ENCODE results near the gene BTK. TPM values are rescaled to one million over a fixed set of nuclear protein-coding genes. Genes with fewer than 3 reads are reported as not detected.
"Not testable (repeated sequence)": the region's sequence is repeated elsewhere in the genome, so short reads cannot be mapped to it uniquely, and the experiment has no call there.

BTK gene
- total RNA-seq, 4 donors from 2014 or later = 7.7 to 18.7 (median 12.4) TPM

- TF ChIP-seq CTCF (IDR thresholded peaks at IDR 0.05) = no peak
- DNase-seq (ENCODE audit: low spot score) = no peak
- ATAC-seq (ENCODE audit: low FRiP score) = peak; percentile 47
These were observed 38.0 kb downstream of the BTK start for GRCh38 chrX:101347859-101348451.

DNA sequence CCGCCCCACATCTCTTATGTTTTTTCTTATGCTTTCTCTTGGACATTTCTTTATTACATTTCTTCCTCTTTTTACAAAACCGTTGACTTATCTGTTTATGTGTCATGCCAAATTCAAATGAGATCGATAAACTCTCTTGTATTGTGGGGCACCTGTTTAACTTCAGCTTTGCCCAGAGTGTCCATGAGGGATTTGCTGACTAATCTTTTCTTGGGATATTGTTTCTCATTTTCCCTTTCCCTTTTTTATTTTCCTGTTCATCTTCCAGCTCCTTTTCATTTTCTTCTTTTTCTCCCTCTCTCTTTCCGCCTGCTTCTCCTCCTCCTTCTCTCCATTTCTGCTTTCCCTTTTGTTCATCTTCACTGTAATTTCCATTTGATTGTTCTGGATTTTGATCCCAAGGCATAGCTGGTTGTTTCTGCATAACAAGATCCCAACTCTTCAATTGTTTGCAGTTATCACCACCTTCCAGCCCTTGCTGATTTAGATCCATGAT is 48.2 kb downstream of the BTK start:
- TF ChIP-seq CTCF (IDR thresholded peaks at IDR 0.05) = no peak
- DNase-seq (ENCODE audit: low spot score) = no peak
- ATAC-seq (ENCODE audit: low FRiP score) = no peak

DNA sequence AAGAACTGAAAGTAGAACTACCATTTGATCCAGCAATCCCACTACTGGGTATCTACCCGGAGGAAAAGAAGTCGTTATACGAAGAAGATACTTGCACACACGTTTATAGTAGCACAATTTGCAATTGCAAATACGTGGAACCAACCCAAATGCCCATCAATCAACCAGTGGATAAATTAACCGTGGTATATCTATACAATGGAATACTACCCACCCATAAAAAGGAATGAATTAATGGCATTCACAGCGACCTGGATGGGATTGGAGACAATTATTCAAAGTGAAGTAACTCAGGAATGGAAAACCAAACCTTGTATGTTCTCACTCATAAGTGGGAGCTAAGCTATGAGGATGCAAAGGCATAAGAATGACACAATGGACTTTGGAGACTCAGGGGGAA is 51.7 kb downstream of the BTK start:
- not testable (repeated sequence) for DNase-seq (ENCODE audit: low spot score); ATAC-seq (ENCODE audit: low FRiP score)

DNA sequence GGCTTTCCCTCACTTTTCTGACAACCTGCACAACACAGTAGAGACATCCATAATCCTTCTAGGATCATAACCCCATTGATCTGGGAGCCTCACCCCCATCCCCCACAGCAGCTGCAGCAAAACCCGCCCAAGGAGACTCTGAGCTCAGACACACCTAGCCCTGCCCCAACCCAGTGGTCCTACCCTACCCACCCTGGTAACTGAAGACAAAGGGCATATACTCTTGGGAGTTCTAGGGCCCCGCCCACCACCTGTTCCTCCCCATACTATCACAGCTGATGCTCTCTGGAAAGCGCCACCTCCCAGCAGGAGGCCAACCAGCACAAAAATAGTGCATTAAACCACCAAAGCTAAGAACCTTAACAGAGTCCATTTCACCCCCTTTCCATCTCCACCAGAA is 59.4 kb downstream of the BTK start:
- DNase-seq (ENCODE audit: low spot score); ATAC-seq (ENCODE audit: low FRiP score): not testable (repeated sequence)

DNA sequence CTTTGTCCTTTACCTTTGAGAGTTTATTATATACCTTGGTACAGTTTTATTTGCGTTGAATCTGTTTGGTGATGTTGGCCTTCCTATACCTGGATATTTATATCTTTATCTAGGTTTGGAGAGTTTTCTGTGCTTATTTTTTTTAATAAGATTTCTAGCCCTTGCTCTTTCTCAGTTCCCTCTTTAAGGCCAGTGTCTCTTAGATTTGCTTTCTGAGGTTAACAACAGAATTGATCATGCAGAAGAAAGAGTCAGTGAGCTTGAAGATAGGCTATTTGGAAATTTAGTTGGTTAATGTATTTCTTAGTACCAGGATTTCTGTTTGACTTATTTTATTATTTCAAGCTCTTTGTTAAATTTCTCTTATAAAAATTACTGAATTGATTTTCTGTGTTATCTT is 82.2 kb downstream of the BTK start:
- DNase-seq (ENCODE audit: low spot score) (no peak), ATAC-seq (ENCODE audit: low FRiP score) (no peak)
- no peak for TF ChIP-seq CTCF (IDR thresholded peaks at IDR 0.05)

Small RNAs within 50 kb of the gene (small RNA-seq; reads per million reads assigned to genes)
- gene RNU6-934P = not detected

Other genes with a start within 250 kb of the BTK start
- gene DRP2, start 166.4 kb downstream of the BTK start, total RNA-seq = under 1 TPM; under 0.01 to 0.31 (median 0.14) TPM
- under 1 TPM in 2 of 4 donors, not detected in 2; 0.24 to 0.63 TPM for gene TAF7L, start 94.9 kb downstream of the BTK start, total RNA-seq
- 10 to 100 TPM in 1 of 4 donors, 1 to 10 TPM in 3; 4.3 to 16.3 (median 5.5) TPM for gene TIMM8A, start 37.4 kb downstream of the BTK start, total RNA-seq
- gene RPL36A, start 4.8 kb upstream of the BTK start, total RNA-seq = 100 to 1,000 TPM; 739 to 914 (median 804) TPM
- 100 to 1,000 TPM in 1 of 4 donors, 10 to 100 TPM in 3; 26.4 to 101 (median 49.7) TPM for gene GLA, start 21.7 kb upstream of the BTK start, total RNA-seq
- gene HNRNPH2, start 22.0 kb upstream of the BTK start, total RNA-seq = 10 to 100 TPM; 49.3 to 60.8 (median 55.1) TPM
- gene ARMCX4, start 99.3 kb upstream of the BTK start, total RNA-seq = 10 to 100 TPM in 2 of 4 donors, 1 to 10 TPM in 2; 6.7 to 22.5 (median 14.5) TPM
- 10 to 100 TPM; 13.7 to 60.2 (median 36.7) TPM for gene ARMCX1, start 164.4 kb upstream of the BTK start, total RNA-seq
- 10 to 100 TPM; 13.3 to 20.7 (median 19.2) TPM for gene ARMCX6, start 231.8 kb upstream of the BTK start, total RNA-seq
- 10 to 100 TPM; 33.7 to 51.2 (median 48.7) TPM for gene ARMCX3, start 237.0 kb upstream of the BTK start, total RNA-seq

All from omental fat pad (tissue), 4 donors.